Measurements from ENCODE around the gene ABHD2. TPM values are rescaled to one million over a fixed set of nuclear protein-coding genes. Genes with fewer than 3 reads are reported as not detected.

ABHD2 gene
- total and polyA plus RNA-seq, 2 experiments from 2014 or later = 5.2 to 15.2 TPM

GRCh38 chr15:89157061-89157460, 68.8 kb downstream of the ABHD2 start:
- no peak overlapping the region for H3K27ac Mint-ChIP-seq
- no peak for ATAC-seq

More at GRCh38 chr15:89157061-89157460, 68.8 kb downstream of the ABHD2 start:
- Histone ChIP-seq H3K36me3 (ENCODE audit: insufficient read depth) (no peaks in the 10 kb centered on the region), H3K27me3 (ENCODE audit: insufficient read depth) (no peaks in the 10 kb centered on the region), H3K4me3 (no peak overlapping the region), H3K79me2 (replicated peaks; ENCODE audit: insufficient read depth) (no peaks in the 10 kb centered on the region), H2AFZ (no peak overlapping the region), H3K4me2 (no peak overlapping the region), H3K4me1 (ENCODE audit: insufficient read depth) (no peaks in the 10 kb centered on the region), H3K27ac (ENCODE audit: low read depth) (no peak overlapping the region), H4K20me1 (replicated peaks; ENCODE audit: insufficient read depth) (0 out of 2 replicates have a peak, but pooled peaks cover 2% of the 10 kb centered on the region), H3K9me2 (ENCODE audit: insufficient read depth) (no peaks in the 10 kb centered on the region), H3F3A (replicated peaks; ENCODE audit: low read depth) (no peaks in the 10 kb centered on the region)
- Mint-ChIP-seq H3K27me3 (ENCODE audit: insufficient read depth, low read depth, poor library complexity) (no peaks in the 10 kb centered on the region), H3K9me3 (no peaks in the 10 kb centered on the region), H3K36me3 (ENCODE audit: low read depth) (peaks cover 20% of the 10 kb centered on the region), H3K4me3 (no peak overlapping the region), H3K4me1 (no peaks in the 10 kb centered on the region)
- TF ChIP-seq CREB1 (CRISPR knock-in tag; IDR thresholded peaks at IDR 0.05; ENCODE audit: low read depth) (no peak), ZNF462 (CRISPR knock-in tag; IDR thresholded peaks at IDR 0.05) (no peak), NANOG (IDR thresholded peaks at IDR 0.05; ENCODE audit: borderline replicate concordance) (no peak), JUNB (IDR thresholded peaks at IDR 0.05; ENCODE audit: unreplicated experiment) (no peak), EZH2 (IDR thresholded peaks at IDR 0.05; ENCODE audit: low read depth, unreplicated experiment) (no peak), ETS1 (IDR thresholded peaks at IDR 0.05) (no peak), POLR2AphosphoS5 (IDR thresholded peaks at IDR 0.05; ENCODE audit: low read depth) (no peak), STAT1 (IDR thresholded peaks at IDR 0.05; ENCODE audit: unreplicated experiment) (no peak)
- DNase-seq (ENCODE audit: low spot score) = no peak

Measured in GM23338 (cell line).